Body of pancreas (tissue), 4 donors: ENCODE results near the gene CLCN5. TPM values are rescaled to one million over a fixed set of nuclear protein-coding genes. Genes with fewer than 3 reads are reported as not detected.

ENCODE experiments used
- ATAC-seq: fragments of 150-250 bp; one replicate; pipeline ENCODE4 v1.9.1; 2016
- DNase-seq, 4 donors: peaks; one replicate each; pipeline ENCODE4 v3.0.0-alpha.2; 2019
- H3K27ac ChIP-seq, 4 donors: fragments of 200-600 bp; sonication (generic); 1 replicate in 3 of 4; 2 replicates in 1 of 4; pipeline versions ENCODE4 v1.5.1 to v1.6.1; 2016 to 2019; ENCODE audit warnings: mild to moderate bottlenecking in 1 of 4, mixed read lengths in 1 of 4, moderate library complexity in 1 of 4
- H3K27me3 ChIP-seq, 2 donors: fragments of 200-600 bp; sonication (generic); one replicate each; pipeline ENCODE4 v1.6.0; 2016; ENCODE audit warnings: mild to moderate bottlenecking in 1 of 2
- H3K36me3 ChIP-seq, 2 donors: fragments of 200-600 bp; sonication (generic); replicated peaks in 1 of 2; 2 replicates each; pipeline ENCODE4 v1.5.1; 2016; ENCODE audit warnings: low read depth in 2 of 2; ENCODE audit not compliant: insufficient read depth in 1 of 2
- H3K4me1 ChIP-seq: fragments of 200-600 bp; sonication (generic); one replicate; pipeline ENCODE4 v1.6.0; 2016
- H3K4me3 ChIP-seq, 2 donors: fragments of 200-600 bp; sonication (generic); 1 replicate in 1 of 2; 2 replicates in 1 of 2; pipeline ENCODE4 v1.5.1; 2016 to 2019
- H3K9me3 ChIP-seq, 3 donors: fragments of 200-600 bp; sonication (generic); 1 replicate in 2 of 3; 2 replicates in 1 of 3; pipeline ENCODE4 v1.5.1; 2016
- CTCF ChIP-seq, 7 experiments: fragments of 450-650 bp in 4 of 7; fragments of 200-600 bp in 3 of 7; sonication (generic) in 3 of 7; IDR thresholded peaks; one replicate each; pipeline ENCODE4 v1.5.1; 2016 to 2019; ENCODE audit warnings: antibody characterized with exemption in 7 of 7
- POLR2A ChIP-seq, 3 donors: fragments of 450-650 bp; IDR thresholded peaks; one replicate each; pipeline ENCODE4 v1.6.1; 2016; ENCODE audit warnings: antibody characterized with exemption in 3 of 3, mild to moderate bottlenecking in 2 of 3
- WGBS, 2 donors: methylation state at CpG; one replicate each; pipeline ENCODE4 v1.1.5; 2017; 5-methylcytosine and 5-hydroxymethylcytosine counted together
- intact Hi-C: fragments of 100-400 bp; cut with DNase I; formaldehyde crosslinking; loops from one replicate; pipeline ENCODE4 v1.15.1; 2023
- total RNA-seq, 2 donors: library from RNA; depleted of rRNA; stranded (reverse); fragments of >200 nt; gene quantifications; one replicate each; pipeline ENCODE4 v1.1.0, GENCODE V29; 2016

Gene CLCN5
- total RNA-seq, 2 donors from 2014 or later = 2.0 to 5.2 TPM

- intact Hi-C loops = no loop called here
- no peak overlapping the region for H3K4me3 ChIP-seq
- H3K4me1 ChIP-seq = no peaks in the 10 kb centered on the region
- no peaks in the 10 kb centered on the region for H3K9me3 ChIP-seq
- H3K27me3 ChIP-seq = no peaks in the 10 kb centered on the region
- WGBS, 2 donors = 84 to 97% methylated on average over 4 of the region's 4 CpGs
- H3K27ac ChIP-seq = no peak overlapping the region
- TF ChIP-seq POLR2A (IDR thresholded peaks at IDR 0.05) (no peak), CTCF (IDR thresholded peaks at IDR 0.05) (no peak)
- DNase-seq (no peak), ATAC-seq (no peak)
- H3K36me3 ChIP-seq = no peaks in the 10 kb centered on the region
Observed at GRCh38 chrX:49958727-49959485, 36.5 kb downstream of the CLCN5 start.

- ATAC-seq (no peak), DNase-seq (no peak)
- no peaks in the 10 kb centered on the region for H3K9me3 ChIP-seq
- no peaks in the 10 kb centered on the region for H3K36me3 ChIP-seq
- 63 to 70% methylated on average over 2 of the region's 2 CpGs for WGBS, 2 donors
- no peaks in the 10 kb centered on the region for H3K4me1 ChIP-seq
- TF ChIP-seq CTCF (IDR thresholded peaks at IDR 0.05) (no peak), POLR2A (IDR thresholded peaks at IDR 0.05) (no peak)
- H3K4me3 ChIP-seq = no peak overlapping the region
- no peak overlapping the region for H3K27ac ChIP-seq
- H3K27me3 ChIP-seq = no peaks in the 10 kb centered on the region
- intact Hi-C loops = no loop called here
Observed at GRCh38 chrX:49959602-49960001, 37.2 kb downstream of the CLCN5 start.

- H3K4me3 ChIP-seq = no peak overlapping the region
- H3K27ac ChIP-seq = no peak overlapping the region
- ATAC-seq = no peak
- no peaks in the 10 kb centered on the region for H3K36me3 ChIP-seq
- intact Hi-C loops = no loop called here
- H3K27me3 ChIP-seq = no peaks in the 10 kb centered on the region
- no peak for TF ChIP-seq CTCF (IDR thresholded peaks at IDR 0.05)
- TF ChIP-seq POLR2A (IDR thresholded peaks at IDR 0.05) = no peak
- H3K9me3 ChIP-seq = no peaks in the 10 kb centered on the region
- DNase-seq = peak in 2 of 4 donors; percentile 3 to 7
- H3K4me1 ChIP-seq = no peaks in the 10 kb centered on the region
- 16 to 24% methylated on average over 1 of the region's 1 CpG for WGBS, 2 donors
Observed at GRCh38 chrX:49960061-49960460, 37.7 kb downstream of the CLCN5 start.

GRCh38 chrX:49970674-49971073 is 48.3 kb downstream of the CLCN5 start:
- H3K9me3 ChIP-seq = no peaks in the 10 kb centered on the region
- WGBS, 2 donors = 73 to 81% methylated on average over 2 of the region's 2 CpGs
- ATAC-seq (no peak), DNase-seq (no peak)
- H3K36me3 ChIP-seq = no peaks in the 10 kb centered on the region
- no peaks in the 10 kb centered on the region for H3K4me1 ChIP-seq
- intact Hi-C loops = no loop called here
- TF ChIP-seq POLR2A (IDR thresholded peaks at IDR 0.05) (no peak), CTCF (IDR thresholded peaks at IDR 0.05) (no peak)
- no peaks in the 10 kb centered on the region for H3K27me3 ChIP-seq
- no peak overlapping the region for H3K4me3 ChIP-seq
- H3K27ac ChIP-seq = no peak overlapping the region

GRCh38 chrX:49972328-49972860 is 50.0 kb downstream of the CLCN5 start:
- Histone ChIP-seq H3K36me3 (no peaks in the 10 kb centered on the region), H3K27ac (no peak overlapping the region), H3K4me3 (no peak overlapping the region), H3K9me3 (no peaks in the 10 kb centered on the region), H3K27me3 (no peaks in the 10 kb centered on the region), H3K4me1 (no peaks in the 10 kb centered on the region)
- intact Hi-C loops = no loop called here
- ATAC-seq (no peak), DNase-seq (no peak)
- no peak for TF ChIP-seq CTCF (IDR thresholded peaks at IDR 0.05)
- TF ChIP-seq POLR2A (IDR thresholded peaks at IDR 0.05) = no peak
- 91 to 97% methylated on average over 5 of the region's 5 CpGs for WGBS, 2 donors
